GM12878 (cell line): ENCODE measurements around the gene ZNF543.

Experiments used
- CTCF ChIP-seq, 3 experiments: IDR thresholded peaks in 2 of 3; conservative IDR thresholded peaks in 1 of 3; 2 replicates each; pipeline ENCODE4 v1.5.1; 2011; ENCODE audit warnings: low read depth in 3 of 3, low read length in 3 of 3, mild to moderate bottlenecking in 3 of 3, control low read depth in 2 of 3, moderate library complexity in 2 of 3, inconsistent platforms in 1 of 3, mixed read lengths in 1 of 3; ENCODE audit not compliant: control insufficient read depth in 2 of 3, insufficient read depth in 1 of 3; ENCODE audit errors: extremely low read depth in 1 of 3
- ESRRA ChIP-seq: IDR thresholded peaks from 2 replicates; pipeline ENCODE4 v1.6.1; 2012; ENCODE audit warnings: mild to moderate bottlenecking, low read length, improper control_type of control experiment
- EZH2 ChIP-seq: IDR thresholded peaks from 2 replicates; pipeline ENCODE4 v1.6.1; 2012; ENCODE audit warnings: low read depth, mild to moderate bottlenecking, control low read depth, inconsistent platforms, low read length, borderline replicate concordance; ENCODE audit not compliant: control insufficient read depth
- MYC ChIP-seq: IDR thresholded peaks from 2 replicates; pipeline ENCODE4 v1.6.1; 2011; ENCODE audit warnings: mild to moderate bottlenecking, low read length, moderate library complexity, inconsistent platforms; ENCODE audit not compliant: insufficient read depth, insufficient replicate concordance, insufficient read length, severe bottlenecking
- TBL1XR1 ChIP-seq: IDR thresholded peaks from 2 replicates; pipeline ENCODE4 v1.6.1; 2012; ENCODE audit warnings: low read depth, low read length, improper control_type of control experiment

DNA sequence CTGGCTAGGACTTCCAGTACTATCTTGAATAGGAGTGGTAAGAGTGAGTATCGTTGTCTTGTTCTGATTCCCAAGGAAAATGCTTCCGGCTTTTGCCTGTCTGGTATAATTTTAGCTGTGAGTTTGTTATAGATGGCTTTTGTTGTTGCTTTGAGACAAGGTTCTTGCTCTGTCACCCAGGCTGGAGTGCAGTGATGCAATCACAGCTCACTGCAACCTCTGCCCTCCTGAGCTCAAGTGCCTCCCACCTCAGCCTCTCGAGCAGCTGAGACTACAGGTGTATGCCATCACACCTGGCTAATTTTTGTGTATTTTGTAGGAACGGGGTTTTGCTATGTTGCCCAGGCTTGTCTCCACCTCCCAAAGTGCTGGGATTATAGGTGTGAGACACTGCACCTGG, 6.1 kb upstream of the ZNF543 start:
- TF ChIP-seq CTCF (IDR thresholded peaks at IDR 0.05 in 2 of 3, conservative IDR thresholded peaks at IDR 0.05 in 1 of 3; ENCODE audit: control insufficient read depth in 2 of 3, extremely low read depth in 1 of 3, insufficient read depth in 1 of 3, low read depth in 3 of 3, low read length in 3 of 3): no peak
- TF ChIP-seq ESRRA: no peak
- no peak for TF ChIP-seq MYC
- TF ChIP-seq TBL1XR1: no peak
- TF ChIP-seq EZH2: no peak
